Middle frontal gyrus (tissue), 1 donor: ENCODE measurements around the gene HIF3A.
"Not testable (repeated sequence)": the region's sequence is repeated elsewhere in the genome, so short reads cannot be mapped to it uniquely, and the experiment has no call there.

Experiments
- DNase-seq: peaks from one replicate; pipeline ENCODE4 v3.0.0-alpha.2; 2015; ENCODE audit warnings: low spot score; ENCODE audit errors: extremely low spot score

HIF3A gene

GRCh38 chr19:46356149-46357055 is 59.6 kb downstream of the HIF3A start:
- no peak for DNase-seq

GRCh38 chr19:46357846-46358583 is 61.2 kb downstream of the HIF3A start:
- no peak for DNase-seq

GRCh38 chr19:46361915-46362314 is 65.1 kb downstream of the HIF3A start:
- no peak for DNase-seq

GRCh38 chr19:46364359-46364758 is 67.5 kb downstream of the HIF3A start:
- DNase-seq: no peak

- no peak for DNase-seq
These were observed 68.7 kb downstream of the HIF3A start for GRCh38 chr19:46365561-46365960.

- peak; percentile 40 for DNase-seq
These were observed 69.9 kb downstream of the HIF3A start for GRCh38 chr19:46366620-46367292.

GRCh38 chr19:46367426-46367825 is 70.6 kb downstream of the HIF3A start:
- DNase-seq: no peak

- no peak for DNase-seq
These were observed 71.3 kb downstream of the HIF3A start for GRCh38 chr19:46368116-46368515.

GRCh38 chr19:46369817-46370216 is 73.0 kb downstream of the HIF3A start:
- DNase-seq: no peak

GRCh38 chr19:46371371-46371901 is 74.6 kb downstream of the HIF3A start:
- DNase-seq: no peak

GRCh38 chr19:46372901-46373490 is 76.2 kb downstream of the HIF3A start:
- no peak for DNase-seq

GRCh38 chr19:46373491-46374359 is 76.9 kb downstream of the HIF3A start:
- DNase-seq: no peak

- no peak for DNase-seq
These were observed 78.0 kb downstream of the HIF3A start for GRCh38 chr19:46374536-46375475.

GRCh38 chr19:46375476-46376067 is 78.7 kb downstream of the HIF3A start:
- DNase-seq: not testable (repeated sequence)

GRCh38 chr19:46376241-46377153 is 79.7 kb downstream of the HIF3A start:
- DNase-seq: no peak

GRCh38 chr19:46378268-46378667 is 81.4 kb downstream of the HIF3A start:
- DNase-seq: no peak

GRCh38 chr19:46380690-46381089 is 83.8 kb downstream of the HIF3A start:
- no peak for DNase-seq

- DNase-seq: no peak
These were observed 84.5 kb downstream of the HIF3A start for GRCh38 chr19:46381346-46381745.
